PC-9 (cell line): ENCODE results near the gene ACE2. TPM values are rescaled to one million over a fixed set of nuclear protein-coding genes. Genes with fewer than 3 reads are reported as not detected.

Experiments used
- BruUV-seq: library from RNA; stranded (reverse); fragments of 400-500 nt; replicated peaks from 2 replicates; lab custom pipeline; 2021; lab: Mats Ljungman, UMichigan
- CTCF ChIA-PET: fragments of 300-600 bp; sonication (Branson Sonifier 250); formaldehyde crosslinking; loops from one replicate; lab custom pipeline; 2022; ENCODE audit warnings: antibody characterized with exemption; lab: Charles Lee
- POLR2A ChIA-PET: fragments of 300-600 bp; sonication (Branson Sonifier 250); formaldehyde crosslinking; loops from one replicate; lab custom pipeline; 2022; ENCODE audit warnings: antibody characterized with exemption; ENCODE audit not compliant: unreplicated experiment; lab: Charles Lee
- DNase-seq, 2 experiments: peaks; one replicate each; pipeline versions ENCODE4 v3.0.0 to v3.0.0-alpha.2; 2015 to 2022; ENCODE audit warnings: mixed read lengths in 1 of 2
- H2AFZ ChIP-seq: fragments of 200-600 bp; sonication (generic); 2 replicates; pipeline ENCODE4 v1.8.1; 2017; ENCODE audit warnings: antibody characterized with exemption
- H3F3A ChIP-seq: fragments of 200-600 bp; sonication (generic); 2 replicates; pipeline ENCODE4 v1.8.1; 2017; ENCODE audit warnings: antibody characterized with exemption, mild to moderate bottlenecking, low read depth; ENCODE audit not compliant: insufficient read depth
- H3K27ac ChIP-seq: fragments of 200-600 bp; sonication (generic); 2 replicates; pipeline ENCODE4 v1.6.1; 2016; ENCODE audit warnings: mixed run types
- H3K27me3 ChIP-seq: fragments of 200-600 bp; sonication (generic); 2 replicates; pipeline ENCODE4 v1.6.1; 2016; ENCODE audit warnings: low read depth, mixed run types; ENCODE audit not compliant: insufficient read depth
- H3K36me3 ChIP-seq: fragments of 200-600 bp; sonication (generic); 2 replicates; pipeline ENCODE4 v1.6.1; 2016; ENCODE audit warnings: low read depth, mixed run types
- H3K4me1 ChIP-seq: fragments of 200-600 bp; sonication (generic); replicated peaks from 2 replicates; pipeline ENCODE4 v1.6.1; 2016; ENCODE audit warnings: mixed run types; ENCODE audit not compliant: insufficient read depth
- H3K4me2 ChIP-seq: fragments of 200-600 bp; sonication (generic); 2 replicates; pipeline ENCODE4 v1.6.1; 2017; ENCODE audit warnings: mixed run types
- H3K4me3 ChIP-seq: fragments of 200-600 bp; sonication (generic); 2 replicates; pipeline ENCODE4 v1.6.1; 2016; ENCODE audit warnings: mixed run types
- H3K79me2 ChIP-seq: fragments of 200-600 bp; sonication (generic); 2 replicates; pipeline ENCODE4 v1.6.1; 2017; ENCODE audit warnings: low read depth, mixed run types
- H3K9me2 ChIP-seq: fragments of 200-600 bp; sonication (generic); 2 replicates; pipeline ENCODE4 v1.8.1; 2017; ENCODE audit warnings: mild to moderate bottlenecking; ENCODE audit not compliant: insufficient read depth
- H3K9me3 ChIP-seq: fragments of 200-600 bp; sonication (generic); 2 replicates; pipeline ENCODE4 v1.8.1; 2016; ENCODE audit warnings: low read depth; ENCODE audit not compliant: insufficient read depth
- H4K20me1 ChIP-seq: fragments of 200-600 bp; sonication (generic); 2 replicates; pipeline ENCODE4 v1.8.1; 2017; ENCODE audit not compliant: insufficient read depth
- EZH2 ChIP-seq: fragments of 200-600 bp; sonication (generic); IDR thresholded peaks from 2 replicates; pipeline ENCODE4 v1.8.0; 2017; ENCODE audit warnings: antibody characterized with exemption, low read depth
- intact Hi-C: fragments of 100-400 bp; cut with micrococcal nuclease; formaldehyde crosslinking; loops from one replicate; pipeline ENCODE4 v1.10.0; 2022; ENCODE audit not compliant: unreplicated experiment
- total RNA-seq: library from RNA; stranded (reverse); gene quantifications from 2 replicates; pipeline ENCODE4 v1.2.3, GENCODE V29; 2021
- TF ChIP-seq, protein P1 (sequence below): fragments of 200-600 bp; sonication (generic); conservative IDR thresholded peaks from 2 replicates; pipeline ENCODE4 v1.6.1; 2017; ENCODE audit warnings: mixed run types, antibody characterized with exemption, mild to moderate bottlenecking, moderate library complexity

ACE2 gene
- total RNA-seq, 1 experiment from 2014 or later: 3.4 TPM

DNA sequence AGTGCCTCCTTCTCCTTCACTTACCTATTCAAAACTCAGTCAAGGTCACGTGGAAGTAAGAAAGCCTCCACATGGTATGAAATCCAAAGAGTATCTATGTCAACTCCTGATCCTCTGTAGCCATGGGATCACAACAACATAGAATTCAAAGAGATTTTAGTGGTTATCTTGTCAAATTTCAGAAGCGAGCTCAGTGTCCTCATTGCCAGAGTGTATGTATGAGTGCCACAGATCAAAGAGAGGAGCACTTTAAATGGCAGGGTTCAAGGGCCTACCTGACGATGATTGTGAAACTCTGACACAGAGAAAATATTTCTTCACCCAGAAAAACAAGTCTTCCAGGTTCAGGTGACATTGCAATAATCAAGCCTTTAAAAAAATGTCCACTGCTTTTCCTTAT is 1.2 kb upstream of the ACE2 start:
- no peak for TF ChIP-seq EZH2
- H2AFZ ChIP-seq: peak overlapping the region; percentile 50; the same call in 1 of the 2 replicates
- H3K27ac ChIP-seq: peak overlapping the region; percentile 69
- H3K4me1 ChIP-seq: peaks cover 65% of the 10 kb centered on the region
- no peaks in the 10 kb centered on the region for H3K79me2 ChIP-seq
- no peaks in the 10 kb centered on the region for H3K9me2 ChIP-seq
- DNase-seq: peak; percentile 9 to 35
- BruUV-seq: no TSS peak
- H3K4me2 ChIP-seq: peak overlapping the region; percentile 76
- H3K4me3 ChIP-seq: 0 out of 2 replicates have a peak overlapping the region, but pooled peaks have one; percentile 28
- no peaks in the 10 kb centered on the region for H3F3A ChIP-seq
- CTCF ChIA-PET: no interaction called here
- H3K36me3 ChIP-seq: no peaks in the 10 kb centered on the region
- intact Hi-C loops: loop anchor here (1.0 kb wide), 1 partner anchor 17 kb away; no protein-coding TSS in a partner anchor
- no peaks in the 10 kb centered on the region for H3K9me3 ChIP-seq
- no peaks in the 10 kb centered on the region for H4K20me1 ChIP-seq
- H3K27me3 ChIP-seq: no peaks in the 10 kb centered on the region
- POLR2A ChIA-PET: interaction anchor here (0.6 kb wide), 1 partner anchor 18 kb away, joined by 6 read pairs; no protein-coding TSS in a partner anchor

GRCh38 chrX:15600049-15600448 is 711 bp downstream of the ACE2 start:
- BruUV-seq: no TSS peak
- no peak overlapping the region for H3K4me3 ChIP-seq
- CTCF ChIA-PET: no interaction called here
- H3K4me2 ChIP-seq: peak overlapping the region; percentile 46
- H3K79me2 ChIP-seq: no peaks in the 10 kb centered on the region
- H3K27ac ChIP-seq: peak overlapping the region; percentile 31; the same call in 1 of the 2 replicates
- intact Hi-C loops: no loop called here
- TF ChIP-seq EZH2: no peak
- TF ChIP-seq, protein P1, sequence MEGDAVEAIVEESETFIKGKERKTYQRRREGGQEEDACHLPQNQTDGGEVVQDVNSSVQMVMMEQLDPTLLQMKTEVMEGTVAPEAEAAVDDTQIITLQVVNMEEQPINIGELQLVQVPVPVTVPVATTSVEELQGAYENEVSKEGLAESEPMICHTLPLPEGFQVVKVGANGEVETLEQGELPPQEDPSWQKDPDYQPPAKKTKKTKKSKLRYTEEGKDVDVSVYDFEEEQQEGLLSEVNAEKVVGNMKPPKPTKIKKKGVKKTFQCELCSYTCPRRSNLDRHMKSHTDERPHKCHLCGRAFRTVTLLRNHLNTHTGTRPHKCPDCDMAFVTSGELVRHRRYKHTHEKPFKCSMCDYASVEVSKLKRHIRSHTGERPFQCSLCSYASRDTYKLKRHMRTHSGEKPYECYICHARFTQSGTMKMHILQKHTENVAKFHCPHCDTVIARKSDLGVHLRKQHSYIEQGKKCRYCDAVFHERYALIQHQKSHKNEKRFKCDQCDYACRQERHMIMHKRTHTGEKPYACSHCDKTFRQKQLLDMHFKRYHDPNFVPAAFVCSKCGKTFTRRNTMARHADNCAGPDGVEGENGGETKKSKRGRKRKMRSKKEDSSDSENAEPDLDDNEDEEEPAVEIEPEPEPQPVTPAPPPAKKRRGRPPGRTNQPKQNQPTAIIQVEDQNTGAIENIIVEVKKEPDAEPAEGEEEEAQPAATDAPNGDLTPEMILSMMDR: no peak
- no peaks in the 10 kb centered on the region for H3K27me3 ChIP-seq
- H3F3A ChIP-seq: no peaks in the 10 kb centered on the region
- no peaks in the 10 kb centered on the region for H4K20me1 ChIP-seq
- DNase-seq: peak in 1 of 2 experiments; percentile 42
- peaks cover 56% of the 10 kb centered on the region for H3K4me1 ChIP-seq
- H3K36me3 ChIP-seq: no peaks in the 10 kb centered on the region
- H2AFZ ChIP-seq: peak overlapping the region; percentile 48; the same call in 1 of the 2 replicates
- no peaks in the 10 kb centered on the region for H3K9me3 ChIP-seq
- POLR2A ChIA-PET: interaction anchor here (0.6 kb wide), 1 partner anchor 16 kb away, joined by 4 read pairs; no protein-coding TSS in a partner anchor
- no peaks in the 10 kb centered on the region for H3K9me2 ChIP-seq

GRCh38 chrX:15599461-15599860 is 1.3 kb downstream of the ACE2 start:
- Histone ChIP-seq H3K79me2 (no peaks in the 10 kb centered on the region), H3K4me3 (no peak overlapping the region), H3K4me1 (peaks cover 56% of the 10 kb centered on the region), H3K27ac (peak overlapping the region; percentile 31; the same call in 1 of the 2 replicates), H4K20me1 (no peaks in the 10 kb centered on the region), H3K9me2 (no peaks in the 10 kb centered on the region), H3F3A (no peaks in the 10 kb centered on the region), H3K36me3 (no peaks in the 10 kb centered on the region), H3K27me3 (no peaks in the 10 kb centered on the region), H3K9me3 (no peaks in the 10 kb centered on the region), H3K4me2 (no peak overlapping the region), H2AFZ (peak overlapping the region; percentile 48; the same call in 1 of the 2 replicates)
- ChIA-PET CTCF (no interaction called here), POLR2A (interaction anchor here (0.6 kb wide), 1 partner anchor 16 kb away, joined by 4 read pairs; no protein-coding TSS in a partner anchor)
- TF ChIP-seq, protein P1: no peak
- TF ChIP-seq EZH2: no peak
- DNase-seq: no peak
- intact Hi-C loops: loop anchor here (2.0 kb wide), 1 partner anchor 75 kb away; no protein-coding TSS in a partner anchor
- no TSS peak for BruUV-seq
